Measurements from ENCODE around the gene FBXW5. TPM values are rescaled to one million over a fixed set of nuclear protein-coding genes. Genes with fewer than 3 reads are reported as not detected.

FBXW5 gene
- total and polyA plus RNA-seq, 9 of the 15 experiments (the other 6 are each of a cell fraction or from before 2014, with no cell fraction given) = 0.21 to 128 (median 37.0) TPM

GRCh38 chr9:136944519-136945332 is at the start of gene FBXW5, which contains the start of gene C8G (continued):
- peak; percentile 32; the same call in 1 of the 2 replicates for TF ChIP-seq ZBTB5 (IDR thresholded peaks at IDR 0.05)
- no peak for TF ChIP-seq ZNF740 (CRISPR knock-in tag; IDR thresholded peaks at IDR 0.05)
- TF ChIP-seq ZNF740 (tag; IDR thresholded peaks at IDR 0.05) = no peak
- peak; percentile 77 for TF ChIP-seq ARID1B (IDR thresholded peaks at IDR 0.05)
- TF ChIP-seq HNRNPUL1 (IDR thresholded peaks at IDR 0.05; ENCODE audit: low read length) = no peak
- peak; percentile 76; the same call in 1 of the 2 replicates for TF ChIP-seq ZC3H11A (IDR thresholded peaks at IDR 0.05; ENCODE audit: low read depth, low read length)
- TF ChIP-seq ETS1 (conservative IDR thresholded peaks at IDR 0.05; ENCODE audit: control insufficient read depth, low read depth, low read length) = peak; percentile 89
- no peak for TF ChIP-seq CREBBP (IDR thresholded peaks at IDR 0.05; ENCODE audit: low read depth, low read length)
- no peak for TF ChIP-seq PTTG1 (tag; IDR thresholded peaks at IDR 0.05; ENCODE audit: low read depth)

All from K562 (cell line).